NCI-H526 (cell line): ENCODE data around the gene DNAJB6.

Experiments used
- DNase-seq, 2 experiments: peaks; one replicate each; lab custom pipeline; 2025; lab: John Stamatoyannopoulos, UW

The DNAJB6 gene

DNA sequence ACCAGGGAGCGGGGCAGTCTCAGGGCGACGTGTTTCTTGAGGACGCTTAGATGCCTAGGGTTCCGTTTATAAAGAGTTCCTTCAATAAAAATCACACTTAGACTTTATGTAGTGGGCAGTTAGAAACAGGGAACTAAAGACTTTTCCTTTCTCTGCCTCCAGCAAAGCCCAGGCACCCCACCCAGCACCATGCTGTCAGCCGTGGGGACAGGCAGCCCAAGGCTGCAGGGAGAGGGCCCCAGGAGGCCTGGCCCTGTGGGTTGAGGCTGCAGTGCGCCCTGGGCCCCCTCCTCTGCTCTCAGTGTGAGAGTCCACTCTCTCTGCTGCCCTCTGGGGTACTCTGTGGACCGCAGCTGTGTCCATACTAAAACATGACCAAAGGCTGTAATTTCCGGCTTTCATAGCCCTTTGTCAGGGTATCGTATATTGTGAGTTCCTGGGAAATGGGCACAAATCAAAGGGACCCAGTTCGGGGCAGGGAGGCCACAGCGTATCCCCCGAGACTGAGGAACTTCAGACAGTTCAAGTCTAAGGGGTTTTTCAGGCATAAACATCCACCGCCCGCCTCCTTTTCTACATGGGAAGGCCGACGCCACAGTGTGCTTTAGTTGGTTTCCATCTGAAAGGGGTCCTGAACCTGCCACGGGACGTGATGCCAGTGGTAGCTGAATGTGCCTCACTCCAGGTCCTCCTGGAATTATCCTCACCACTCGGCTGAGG is 59.7 kb downstream of the DNAJB6 start:
- no peak for DNase-seq

DNA sequence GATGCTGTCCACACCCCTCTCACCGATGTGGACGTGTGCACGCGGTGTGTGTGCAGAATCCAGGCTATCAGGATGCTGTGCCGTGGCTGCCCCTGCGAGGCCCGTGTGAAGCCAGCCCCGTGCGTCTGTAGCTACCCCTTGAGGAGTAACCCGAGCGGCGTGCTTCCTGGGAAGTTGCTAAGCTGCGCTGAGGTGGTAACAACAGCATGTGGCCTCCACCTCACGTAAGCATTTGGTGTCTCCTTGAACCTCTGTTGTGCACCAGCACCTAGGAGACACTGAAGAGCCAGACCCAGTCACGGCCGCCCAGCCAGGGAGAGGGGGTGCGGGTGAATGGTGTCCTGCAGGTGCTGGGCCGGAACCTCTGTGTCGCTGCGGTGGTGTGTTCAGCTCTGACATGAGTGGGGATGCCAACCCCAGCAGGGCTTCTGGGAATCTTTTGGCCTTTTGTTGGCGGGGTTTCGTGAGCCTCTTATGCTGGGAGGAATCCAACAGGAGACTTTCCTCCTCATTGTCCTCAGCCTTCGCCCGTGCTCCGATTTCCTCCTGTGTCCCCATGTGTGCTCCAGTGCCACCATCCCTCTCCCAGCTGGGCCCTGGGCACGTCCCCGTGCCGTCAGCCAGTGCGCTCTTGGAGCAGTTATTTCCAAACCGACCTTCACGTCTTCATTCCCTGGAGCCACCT is 60.4 kb downstream of the DNAJB6 start:
- no peak for DNase-seq

DNA sequence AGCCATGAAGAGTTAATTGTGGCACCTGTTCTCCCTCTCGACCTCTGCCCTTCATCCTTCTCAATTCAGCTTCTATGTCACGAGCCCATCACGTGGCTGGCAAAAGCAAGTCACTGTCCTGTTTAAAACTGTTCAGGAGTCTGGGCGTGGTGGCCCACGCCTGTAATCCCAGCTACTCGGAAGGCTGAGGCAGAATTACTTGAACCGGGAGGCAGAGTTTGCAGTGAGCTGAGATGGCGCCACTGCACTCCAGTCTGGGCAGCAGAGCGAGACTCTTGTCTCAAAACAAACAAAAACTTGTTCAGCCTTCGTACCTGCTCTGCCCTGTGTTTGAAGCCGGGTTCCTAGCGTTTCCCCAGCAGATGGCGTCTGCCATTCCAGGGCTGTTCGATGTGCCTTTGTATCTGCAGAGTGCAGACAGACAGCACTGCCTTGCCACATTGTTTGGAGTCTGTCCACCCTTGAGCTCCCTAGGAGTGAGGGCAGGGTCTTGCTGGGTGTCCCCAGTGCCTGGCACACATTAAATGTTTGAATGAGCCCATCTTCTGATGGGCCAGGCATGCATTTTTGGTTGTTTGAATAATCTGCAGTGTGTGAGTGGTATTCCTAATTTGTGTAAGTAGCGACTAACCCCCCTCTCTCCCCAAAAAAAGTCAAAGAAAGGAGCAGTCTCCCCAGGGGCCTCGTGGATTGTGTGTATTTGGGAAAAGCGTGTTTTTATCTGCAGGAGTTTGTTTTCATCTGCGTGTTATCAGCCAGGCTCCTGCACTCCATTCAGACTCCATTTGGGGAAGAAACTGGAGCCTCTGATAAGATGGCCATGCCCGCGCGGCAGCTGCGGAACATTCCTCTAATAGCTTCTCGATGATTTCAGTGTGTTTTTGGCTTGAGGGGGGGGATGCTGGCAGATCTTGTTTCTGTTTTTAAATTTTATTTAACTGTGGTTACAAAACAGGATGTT is 61.2 kb downstream of the DNAJB6 start:
- DNase-seq = peak; percentile 72 to 88

DNA sequence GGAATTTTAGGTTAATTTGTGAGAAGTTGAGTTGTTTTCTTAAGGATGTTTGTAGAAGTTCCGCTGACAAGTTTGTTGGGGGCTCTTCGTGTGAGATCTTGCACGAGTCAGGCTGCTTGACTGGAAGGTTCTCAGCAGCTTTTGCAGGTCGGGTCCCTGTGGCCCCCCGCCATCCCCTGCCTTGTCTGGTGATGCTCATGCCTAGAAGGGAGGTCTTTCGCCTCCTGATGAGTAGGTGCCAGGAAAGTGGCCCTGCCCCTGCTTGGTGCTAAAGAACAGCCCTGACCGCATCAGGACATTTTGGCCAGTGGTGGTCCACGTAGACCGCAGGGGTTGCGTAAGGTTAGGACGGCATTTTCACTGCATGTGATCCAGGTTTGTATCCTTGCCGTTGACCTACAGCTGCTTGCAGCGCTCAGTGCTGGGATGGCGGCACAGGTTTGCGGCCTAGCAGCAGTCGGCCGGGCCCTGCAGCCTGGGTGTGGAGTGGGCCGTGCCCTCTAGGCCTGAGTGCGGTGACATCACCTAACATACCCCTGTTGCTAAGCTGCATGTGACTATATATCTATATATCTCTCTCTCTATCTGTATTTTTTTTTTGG is 62.4 kb downstream of the DNAJB6 start:
- DNase-seq = no peak

DNA sequence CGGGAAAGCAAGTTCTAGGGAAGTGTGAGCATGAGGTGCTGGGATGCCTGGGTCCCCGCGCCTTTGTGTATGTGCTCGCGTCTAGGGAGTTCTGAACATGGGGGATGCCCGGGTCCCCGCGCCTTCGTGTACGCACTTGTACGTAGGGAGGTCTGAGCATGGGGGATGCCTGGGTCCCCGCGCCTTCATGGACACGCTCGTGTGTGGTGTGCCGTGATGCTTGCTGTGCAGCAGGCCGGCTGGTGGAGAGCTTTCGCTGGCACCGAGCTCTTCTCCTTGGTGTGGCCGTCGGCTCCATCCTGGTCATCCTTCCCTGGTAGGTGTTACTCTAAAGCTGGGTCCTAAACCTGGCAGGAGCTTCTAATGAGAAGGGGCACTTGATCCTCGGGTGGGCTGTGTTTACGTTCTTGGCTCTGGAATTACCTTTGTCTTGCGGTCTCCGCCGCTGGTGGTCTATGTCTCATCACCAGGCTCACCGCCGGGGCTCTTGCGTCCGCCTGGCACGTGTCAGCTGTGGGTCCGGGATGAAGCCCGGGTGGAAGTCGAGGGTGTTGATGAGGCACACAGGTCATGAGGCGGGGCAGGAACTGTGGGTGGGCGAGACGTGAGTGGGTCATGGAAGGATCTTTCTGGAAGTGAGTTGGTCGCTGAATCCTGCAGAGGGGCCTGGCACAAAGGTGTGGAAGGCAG is 63.5 kb downstream of the DNAJB6 start:
- DNase-seq = no peak

DNA sequence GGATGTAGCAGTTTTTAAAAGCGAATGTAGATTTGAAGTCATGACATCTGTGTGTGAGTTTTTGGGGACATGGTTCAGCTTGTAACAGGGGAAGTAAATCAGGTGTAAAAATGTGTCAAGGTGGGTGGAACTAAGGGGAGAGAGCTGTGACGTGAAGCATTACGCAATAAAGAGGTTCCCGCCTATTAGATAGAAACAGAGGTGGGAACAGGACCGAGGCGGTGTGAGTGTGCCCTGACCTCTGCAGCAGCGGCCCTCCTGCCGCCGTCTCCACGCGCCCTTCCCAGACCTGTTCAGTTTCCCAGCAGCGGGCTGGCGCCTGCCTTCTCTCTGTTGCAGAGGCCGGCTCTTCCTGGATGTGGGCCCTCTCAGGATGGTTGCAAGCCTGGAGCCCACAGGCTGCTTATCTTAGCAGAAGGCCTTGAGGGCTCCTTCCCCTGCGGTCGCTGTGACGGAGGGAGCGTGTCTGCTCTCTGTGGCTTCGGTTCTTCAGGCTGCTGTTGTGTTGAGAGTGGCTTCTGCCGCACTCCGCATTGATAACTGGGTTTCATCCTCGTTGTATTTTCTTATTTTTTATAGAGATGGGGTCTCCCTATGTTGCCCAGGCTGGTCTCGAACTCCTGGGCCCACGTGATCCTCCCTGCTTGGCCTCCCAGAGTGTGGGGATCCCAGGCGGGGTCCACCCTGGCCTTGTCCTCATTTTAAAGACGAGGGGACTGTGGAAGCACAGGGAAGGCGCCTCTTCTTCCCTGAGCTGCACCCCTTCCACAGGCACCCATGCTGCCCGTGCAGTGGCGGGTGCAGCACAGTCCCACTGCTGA is 65.0 kb downstream of the DNAJB6 start:
- DNase-seq = no peak

DNA sequence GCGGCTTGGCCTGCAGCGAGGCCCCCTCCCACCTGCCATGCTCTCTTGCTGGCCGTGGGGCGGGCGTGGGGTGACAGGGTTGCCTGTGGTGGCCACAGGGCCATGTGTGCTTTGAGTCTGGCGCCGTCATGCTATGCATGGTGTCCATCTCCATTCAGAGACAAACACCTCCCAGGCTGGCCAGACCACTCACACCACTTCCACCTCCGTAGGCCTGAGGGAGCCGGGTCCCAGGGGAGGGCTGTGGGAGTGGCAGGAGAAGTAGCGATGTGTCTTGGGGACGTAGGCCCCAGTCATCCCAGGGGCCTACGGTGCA is 65.5 kb downstream of the DNAJB6 start:
- DNase-seq = no peak

DNA sequence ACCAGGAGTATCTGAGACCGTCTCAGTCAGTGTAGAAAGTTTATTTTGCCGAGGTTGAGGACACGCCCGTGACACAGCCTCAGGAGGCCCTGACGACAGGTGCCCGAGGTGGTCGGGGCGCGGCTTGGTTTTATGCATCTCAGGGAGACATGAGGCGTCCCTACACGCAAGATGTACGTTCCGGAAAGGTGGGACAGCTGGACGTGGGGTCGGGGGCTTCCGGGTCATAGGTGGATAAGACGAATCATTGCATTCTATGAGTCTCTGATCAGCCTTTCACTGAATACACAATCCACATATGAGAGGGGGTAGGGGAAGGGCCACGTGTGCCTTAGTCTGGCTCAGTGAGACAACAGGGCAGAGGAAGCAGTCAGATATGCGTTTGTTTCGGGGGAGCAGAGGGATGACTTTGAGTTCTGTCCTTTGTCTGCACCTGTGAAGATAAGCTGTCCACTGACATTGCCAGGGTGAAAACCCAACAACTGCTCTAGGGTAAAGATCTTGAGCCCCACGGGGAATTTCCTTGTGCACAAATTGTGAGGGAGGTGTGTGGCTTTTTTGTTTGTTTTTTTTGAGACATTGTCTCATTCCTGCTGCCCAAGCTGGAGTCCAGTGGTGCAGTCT is 66.2 kb downstream of the DNAJB6 start:
- no peak for DNase-seq

DNA sequence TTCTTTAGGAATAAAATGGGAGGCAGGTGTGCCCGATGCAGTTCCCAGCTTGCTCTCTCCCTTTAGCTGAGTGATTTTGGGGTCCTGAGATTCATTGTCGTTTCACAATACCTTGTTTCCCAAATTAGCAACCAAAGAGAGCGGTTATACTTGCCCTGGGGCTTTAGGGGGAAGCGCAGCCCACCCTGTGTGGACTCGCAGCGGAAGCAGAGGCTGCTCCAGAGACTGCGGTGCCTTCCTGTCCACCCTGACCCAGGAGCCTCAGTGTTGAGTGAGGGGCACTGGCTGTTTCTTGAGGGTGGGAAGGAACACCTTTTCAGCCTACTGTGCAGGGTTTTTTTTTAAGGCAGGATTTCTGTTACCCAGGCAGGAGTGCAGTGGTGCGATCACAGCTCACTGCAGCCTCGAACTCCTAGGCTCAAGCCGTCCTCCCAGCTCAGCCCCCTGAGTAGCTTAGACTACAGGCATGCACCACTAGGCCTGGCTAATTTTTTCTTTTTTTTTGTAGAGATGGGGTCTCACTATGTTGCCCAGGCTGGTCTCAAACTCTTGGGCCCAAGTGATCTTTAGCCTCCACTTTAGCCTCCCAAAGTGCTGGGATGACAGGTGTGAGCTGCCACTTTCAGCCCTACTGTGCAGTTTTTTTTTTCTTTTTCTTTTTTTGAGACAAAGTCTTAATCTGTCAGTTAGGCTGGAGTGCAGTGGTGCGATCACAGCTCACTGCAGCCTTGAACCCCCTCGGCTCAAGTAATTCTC is 67.0 kb downstream of the DNAJB6 start:
- DNase-seq = no peak

DNA sequence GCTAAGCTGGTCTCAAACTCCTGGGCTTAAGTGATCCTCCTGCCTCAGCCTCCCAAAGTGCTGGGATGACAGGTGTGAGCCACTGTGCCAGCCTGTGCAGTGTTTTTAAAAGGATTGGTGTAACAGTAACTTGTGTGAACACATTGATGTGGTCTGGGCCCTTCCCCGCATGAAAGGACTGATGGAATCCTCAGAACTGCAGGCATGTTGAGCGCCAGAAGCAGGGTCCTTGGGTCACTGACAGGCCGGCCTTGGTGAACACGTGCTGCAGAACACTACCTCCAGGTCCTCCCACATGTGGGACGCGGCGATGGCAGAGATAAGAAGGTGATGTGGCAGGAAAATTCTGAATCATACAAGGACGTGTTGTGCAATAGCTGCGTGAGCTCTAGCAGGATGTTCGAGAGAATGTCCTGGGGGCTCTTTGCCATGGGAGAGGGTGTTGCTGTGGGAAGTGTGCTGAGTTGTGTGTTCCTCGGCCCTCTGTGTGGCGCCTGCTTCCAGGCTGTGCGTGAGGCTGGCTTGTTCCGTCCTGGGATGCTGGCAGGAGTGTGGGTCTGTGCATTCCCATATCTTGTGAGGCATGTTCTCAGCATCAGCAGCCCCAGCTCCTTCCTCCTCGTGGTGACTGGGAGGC is 68.2 kb downstream of the DNAJB6 start:
- DNase-seq = no peak

DNA sequence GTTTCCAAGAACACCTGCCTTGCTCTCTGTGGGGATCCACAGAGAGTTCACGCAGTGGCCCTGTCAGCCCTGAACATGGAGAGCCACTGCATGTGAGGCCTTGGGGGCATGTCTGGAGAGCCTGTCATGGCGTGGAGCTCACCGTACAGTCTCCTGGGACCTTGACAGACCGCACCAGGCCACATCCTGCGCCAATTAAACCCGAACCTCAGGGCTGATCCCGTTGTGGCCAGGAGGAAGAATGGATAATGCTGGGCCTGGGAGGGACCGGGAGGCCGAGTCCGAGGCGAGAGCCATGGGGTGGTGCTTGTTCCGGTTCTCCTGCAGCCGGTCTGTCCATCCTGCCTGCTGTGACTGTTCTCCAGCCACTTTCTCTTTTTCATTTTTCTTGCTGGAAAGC is 68.7 kb downstream of the DNAJB6 start:
- no peak for DNase-seq

DNA sequence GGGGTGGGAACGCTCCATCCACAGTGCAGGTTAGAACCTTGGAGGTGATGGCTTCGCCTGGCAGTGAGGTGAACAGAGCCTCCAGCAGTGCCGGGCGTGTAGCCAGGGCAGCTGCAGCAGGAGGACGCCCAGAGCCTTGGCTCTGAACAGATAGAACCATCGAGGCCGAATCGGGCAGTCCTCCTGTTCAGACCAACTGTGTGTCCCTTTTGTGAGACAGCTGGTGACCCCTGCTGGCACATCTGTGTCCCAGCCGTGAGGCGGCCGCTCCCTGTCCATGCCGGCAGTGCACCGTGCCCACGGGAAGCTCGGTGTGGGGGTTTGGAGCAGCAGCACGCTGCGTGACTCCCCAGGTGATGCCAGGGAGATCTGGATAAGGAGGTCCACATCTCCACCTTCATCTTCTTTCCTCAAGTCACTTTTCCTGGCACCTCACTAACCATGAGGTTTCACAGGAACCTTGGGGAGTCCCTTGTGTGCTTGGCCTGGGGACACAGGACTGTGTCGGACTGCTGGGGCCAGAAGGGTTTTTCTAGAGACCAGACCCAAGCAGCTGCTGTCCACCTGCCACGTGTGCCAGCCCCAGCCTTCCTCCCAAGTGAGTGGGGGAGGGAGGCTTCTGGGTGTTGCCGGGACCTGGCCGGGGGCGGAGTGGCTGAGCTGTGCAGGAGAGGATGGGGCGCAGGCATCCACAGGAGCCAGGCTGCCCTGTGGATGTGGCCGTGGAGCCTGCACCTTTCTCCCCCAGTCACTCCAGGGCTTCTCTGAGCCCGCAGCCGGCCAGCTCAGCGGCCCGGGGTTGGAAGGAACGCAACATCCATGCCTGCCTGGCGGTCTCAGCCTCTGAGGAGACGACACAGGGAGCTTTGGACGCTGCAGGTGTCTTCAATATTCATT is 69.4 kb downstream of the DNAJB6 start:
- no peak for DNase-seq

DNA sequence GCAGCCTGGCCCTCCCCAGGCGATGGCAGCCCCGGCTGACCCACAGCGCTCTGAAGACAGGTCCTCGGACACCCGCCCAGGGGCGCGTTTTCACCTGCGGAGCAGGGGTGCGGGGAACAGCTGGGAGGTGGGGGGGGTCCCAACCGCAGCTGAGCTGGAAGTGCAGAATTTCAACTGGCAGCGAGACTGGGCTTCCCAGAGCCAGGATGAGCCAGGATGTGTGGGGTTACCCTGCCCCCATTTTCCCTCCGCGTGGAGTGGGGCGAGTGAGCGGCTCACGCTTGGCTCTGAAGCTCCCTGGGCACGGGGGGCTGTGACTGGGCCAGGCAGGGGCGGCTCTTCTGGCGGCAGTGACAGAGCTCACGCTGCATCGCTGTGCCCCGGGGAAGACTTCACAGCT is 70.2 kb downstream of the DNAJB6 start:
- DNase-seq = no peak

DNA sequence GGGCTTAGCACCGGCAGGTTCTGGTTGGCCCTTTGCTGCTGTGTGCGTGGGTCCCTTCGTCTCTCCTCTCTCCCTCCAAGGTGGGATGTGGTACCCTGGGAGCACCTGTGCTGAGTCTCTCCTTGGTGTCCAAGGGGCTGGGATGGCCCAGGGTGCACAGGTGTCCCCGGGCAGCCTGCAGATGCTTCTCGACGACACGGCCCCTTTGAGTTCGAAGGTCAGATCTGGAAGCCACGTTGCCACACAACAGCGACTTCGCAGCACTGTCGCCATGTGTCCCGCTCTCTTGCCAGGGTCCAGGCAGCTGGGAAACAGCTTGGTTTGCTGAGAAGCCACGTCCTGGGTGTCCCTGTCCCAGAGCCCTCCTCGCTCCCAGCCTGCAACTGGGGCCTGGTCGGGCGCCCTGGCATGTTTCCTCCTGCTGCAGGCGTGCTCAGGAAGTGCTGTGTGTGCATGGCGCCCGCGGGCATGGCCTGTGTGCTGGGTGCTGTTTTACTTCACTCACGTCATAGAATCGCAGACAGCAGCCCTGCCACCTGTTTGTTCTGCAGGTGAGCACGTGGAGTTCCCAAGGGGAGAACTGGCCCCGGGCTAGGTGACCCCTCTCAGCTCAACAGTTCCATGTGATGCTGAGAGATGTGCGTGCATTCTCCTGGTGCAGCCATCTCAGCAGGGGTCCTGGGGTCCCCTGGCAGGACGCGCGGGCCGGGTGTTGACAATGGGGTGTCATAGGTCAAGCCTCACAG is 70.9 kb downstream of the DNAJB6 start:
- DNase-seq = no peak

DNA sequence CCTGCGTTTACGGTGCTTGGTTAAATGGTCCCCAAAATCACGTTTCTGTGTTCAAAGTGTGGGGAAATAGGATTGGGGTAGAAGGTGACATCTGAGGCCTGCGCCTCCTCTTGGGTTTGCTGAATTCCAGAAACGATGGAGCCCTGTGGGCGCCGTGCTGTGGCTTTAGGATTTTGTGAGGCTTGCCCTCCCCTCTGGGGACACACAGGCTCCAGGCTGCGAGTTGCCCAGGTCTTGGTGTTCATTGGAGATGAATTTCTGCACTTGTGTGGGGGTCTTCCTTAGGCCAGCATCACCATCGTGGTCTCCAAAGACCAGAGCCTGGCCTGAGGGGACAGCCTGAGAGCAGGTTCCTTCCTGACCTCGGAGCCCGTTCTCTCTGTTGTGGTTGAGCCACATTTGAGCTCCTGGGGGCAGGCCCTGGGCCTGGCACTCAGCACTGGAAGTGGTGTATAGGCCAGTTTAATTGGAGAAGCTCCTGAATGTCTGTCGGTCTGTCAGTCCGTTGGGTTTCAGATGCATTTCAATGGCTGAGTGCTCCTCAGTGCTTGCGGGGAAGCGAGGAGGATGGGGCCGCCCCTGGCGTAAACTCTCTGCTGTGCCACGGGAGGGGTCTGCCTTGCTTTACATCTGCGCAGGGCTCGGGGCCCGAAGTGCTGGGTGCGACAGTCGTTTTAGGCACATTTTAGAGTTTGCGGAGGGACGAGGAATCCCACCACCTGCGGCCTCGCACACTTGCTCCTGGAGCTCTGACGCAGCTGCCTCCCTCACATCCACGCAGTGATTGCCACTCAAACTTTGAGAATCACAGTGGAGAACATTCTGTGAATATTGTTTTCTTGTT is 71.7 kb downstream of the DNAJB6 start:
- no peak for DNase-seq

DNA sequence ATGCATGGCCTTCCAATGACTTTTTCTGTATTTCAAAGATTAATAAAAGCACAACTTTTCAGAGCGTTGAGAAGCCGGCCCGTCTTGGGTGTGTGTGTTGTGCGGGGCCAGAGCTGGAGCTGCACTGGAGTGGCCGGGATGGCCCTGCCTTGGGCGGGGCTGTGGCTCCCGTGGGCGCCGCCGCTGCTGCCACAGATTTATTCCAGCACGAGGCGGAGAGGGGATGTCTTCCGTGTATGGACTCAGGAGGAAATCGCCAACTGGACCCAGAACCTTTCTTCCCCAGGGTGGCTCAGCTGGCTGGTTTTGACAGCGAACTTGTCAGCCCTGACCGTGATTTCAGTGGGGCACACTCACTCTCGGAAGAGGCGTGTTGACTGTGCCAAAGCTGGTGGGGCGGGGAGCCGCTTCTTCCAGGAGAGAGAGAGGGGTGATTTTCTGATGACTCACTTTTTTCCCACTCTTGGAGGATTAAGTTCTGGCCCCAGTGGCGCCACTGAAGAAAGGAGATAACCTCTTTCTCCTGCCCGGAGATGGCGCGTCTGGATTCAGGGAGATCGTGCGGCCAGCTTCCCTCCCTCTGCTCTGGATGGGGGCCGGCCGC is 72.4 kb downstream of the DNAJB6 start:
- no peak for DNase-seq
